H9 (cell line): ENCODE measurements around the gene SS18L1. TPM values are rescaled to one million over a fixed set of nuclear protein-coding genes. Genes with fewer than 3 reads are reported as not detected.
"Not testable (repeated sequence)": the region's sequence is repeated elsewhere in the genome, so short reads cannot be mapped to it uniquely, and the experiment has no call there.

Source experiments
- DNase-seq: peaks from one replicate; pipeline ENCODE4 v3.0.0-alpha.2; 2017
- H2AFZ ChIP-seq: one replicate; pipeline ENCODE4 v1.6.1; 2013; ENCODE audit warnings: mild to moderate bottlenecking, low read length, control low read depth, moderate library complexity
- H2AK5ac ChIP-seq: 2 replicates; pipeline ENCODE4 v1.6.1; 2013; ENCODE audit warnings: low read length, control low read depth, mixed read lengths; ENCODE audit not compliant: insufficient read length
- H2BK120ac ChIP-seq: one replicate; pipeline ENCODE4 v1.6.1; 2013; ENCODE audit warnings: low read depth, mild to moderate bottlenecking, low read length, control low read depth, inconsistent platforms; ENCODE audit not compliant: poor library complexity, severe bottlenecking
- H2BK12ac ChIP-seq: 2 replicates; pipeline ENCODE4 v1.6.1; 2013; ENCODE audit warnings: low read length, control low read depth, mixed read lengths, low read depth; ENCODE audit not compliant: insufficient read length
- H2BK15ac ChIP-seq: 2 replicates; pipeline ENCODE4 v1.6.1; 2013; ENCODE audit warnings: low read depth, low read length, control low read depth
- H2BK20ac ChIP-seq: one replicate; pipeline ENCODE4 v1.6.1; 2013; ENCODE audit warnings: low read depth, mild to moderate bottlenecking, low read length, control low read depth, inconsistent platforms; ENCODE audit not compliant: poor library complexity, severe bottlenecking
- H2BK5ac ChIP-seq: 2 replicates; pipeline ENCODE4 v1.6.1; 2013; ENCODE audit warnings: low read length, control low read depth, mixed read lengths; ENCODE audit not compliant: insufficient read length
- H3K14ac ChIP-seq: 2 replicates; pipeline ENCODE4 v1.6.1; 2013; ENCODE audit warnings: low read length, control low read depth; ENCODE audit not compliant: insufficient read depth
- H3K18ac ChIP-seq: 2 replicates; pipeline ENCODE4 v1.6.1; 2013; ENCODE audit warnings: low read depth, mild to moderate bottlenecking, mixed read lengths, low read length, control low read depth; ENCODE audit not compliant: insufficient read length
- H3K23ac ChIP-seq: 2 replicates; pipeline ENCODE4 v1.6.1; 2013; ENCODE audit warnings: low read length, control low read depth, mixed read lengths, low read depth; ENCODE audit not compliant: insufficient read length
- H3K23me2 ChIP-seq: 2 replicates; pipeline ENCODE4 v1.6.1; 2013; ENCODE audit warnings: low read depth, mild to moderate bottlenecking, mixed read lengths, low read length, control low read depth; ENCODE audit not compliant: insufficient read length, poor library complexity, severe bottlenecking
- H3K27ac ChIP-seq: 2 replicates; pipeline ENCODE4 v1.5.1; 2013; ENCODE audit warnings: low read length, control low read depth, mixed read lengths, low read depth; ENCODE audit not compliant: insufficient read length
- H3K27me3 ChIP-seq: 2 replicates; pipeline ENCODE4 v1.6.1; 2013; ENCODE audit warnings: low read length, control low read depth, inconsistent platforms; ENCODE audit not compliant: insufficient read depth
- H3K4ac ChIP-seq: 2 replicates; pipeline ENCODE4 v1.6.1; 2013; ENCODE audit warnings: low read depth, mild to moderate bottlenecking, control low read depth, inconsistent platforms, low read length, moderate library complexity
- H3K4me1 ChIP-seq: 2 replicates; pipeline ENCODE4 v1.6.1; 2013; ENCODE audit warnings: low read length, control low read depth, inconsistent platforms; ENCODE audit not compliant: insufficient read depth
- H3K4me2 ChIP-seq: 2 replicates; pipeline ENCODE4 v1.6.1; 2013; ENCODE audit warnings: low read length, control low read depth, mixed read lengths; ENCODE audit not compliant: insufficient read length, insufficient read depth
- H3K56ac ChIP-seq: 2 replicates; pipeline ENCODE4 v1.6.1; 2013; ENCODE audit warnings: low read depth, mild to moderate bottlenecking, mixed read lengths, low read length, control low read depth; ENCODE audit not compliant: insufficient read length
- H3K79me1 ChIP-seq: 2 replicates; pipeline ENCODE4 v1.6.1; 2013; ENCODE audit warnings: low read depth, mild to moderate bottlenecking, moderate library complexity, low read length, control low read depth, inconsistent platforms; ENCODE audit not compliant: insufficient read depth, poor library complexity, severe bottlenecking
- H3K79me2 ChIP-seq: 2 replicates; pipeline ENCODE4 v1.6.1; 2013; ENCODE audit warnings: low read length, control low read depth, inconsistent platforms; ENCODE audit not compliant: insufficient read depth
- H3K9ac ChIP-seq: 2 replicates; pipeline ENCODE4 v1.6.1; 2013; ENCODE audit warnings: low read length, control low read depth, mixed read lengths; ENCODE audit not compliant: insufficient read length; ENCODE audit errors: extremely low read depth
- H3K9me3 ChIP-seq: one replicate; pipeline ENCODE4 v1.6.1; 2013; ENCODE audit warnings: low read depth, low read length, inconsistent platforms; ENCODE audit not compliant: control insufficient read depth
- H3T11ph ChIP-seq: one replicate; pipeline ENCODE4 v1.6.1; 2013; ENCODE audit warnings: mild to moderate bottlenecking, low read length, control low read depth, inconsistent platforms
- H4K20me1 ChIP-seq: one replicate; pipeline ENCODE4 v1.6.1; 2013; ENCODE audit not compliant: control insufficient read depth, insufficient read length, insufficient read depth
- H4K5ac ChIP-seq: 2 replicates; pipeline ENCODE4 v1.6.1; 2013; ENCODE audit warnings: low read depth, mild to moderate bottlenecking, mixed read lengths, low read length, control low read depth; ENCODE audit not compliant: insufficient read length
- H4K8ac ChIP-seq: replicated peaks from 2 replicates; pipeline ENCODE4 v1.6.1; 2013; ENCODE audit warnings: low read length, control low read depth, mixed read lengths, low read depth; ENCODE audit not compliant: insufficient read length
- H4K91ac ChIP-seq: 2 replicates; pipeline ENCODE4 v1.6.1; 2013; ENCODE audit warnings: low read depth, mild to moderate bottlenecking, moderate library complexity, mixed read lengths, low read length, control low read depth; ENCODE audit not compliant: insufficient read length
- H3K27ac Mint-ChIP-seq, 3 experiments: 2 replicates in 2 of 3; 3 replicates in 1 of 3; pipeline ENCODE4 v1.8.0; 2020 to 2021; ENCODE audit warnings: mixed read lengths in 3 of 3, mild to moderate bottlenecking in 1 of 3, moderate library complexity in 1 of 3
- H3K27me3 Mint-ChIP-seq: 2 replicates; pipeline ENCODE4 v1.8.0; 2021; ENCODE audit warnings: low read depth, mild to moderate bottlenecking, moderate library complexity, mixed read lengths
- H3K36me3 Mint-ChIP-seq, 3 experiments: 2 replicates in 2 of 3; 3 replicates in 1 of 3; pipeline ENCODE4 v1.8.0; 2020 to 2021; ENCODE audit warnings: low read depth in 3 of 3, mixed read lengths in 3 of 3; ENCODE audit not compliant: insufficient read depth in 1 of 3
- H3K4me1 Mint-ChIP-seq, 2 experiments: 2 replicates each; pipeline ENCODE4 v1.8.0; 2020; ENCODE audit warnings: mixed read lengths in 2 of 2
- H3K4me3 Mint-ChIP-seq, 2 experiments: 2 replicates in 1 of 2; 3 replicates in 1 of 2; pipeline ENCODE4 v1.8.0; 2020 to 2021; ENCODE audit warnings: mild to moderate bottlenecking in 2 of 2, mixed read lengths in 2 of 2, moderate library complexity in 1 of 2
- H3K9me3 Mint-ChIP-seq, 2 experiments: 2 replicates in 1 of 2; 3 replicates in 1 of 2; pipeline ENCODE4 v1.8.0; 2020; ENCODE audit warnings: mild to moderate bottlenecking in 2 of 2, mixed read lengths in 2 of 2, moderate library complexity in 1 of 2
- WGBS: extraction: QIAGEN DNeasy Blood & Tissue Kit; methylation state at CpG from one replicate; pipeline ENCODE4 v1.1.7; 2013; ENCODE audit warnings: missing lambda C conversion rate, low lambda C conversion rate, mixed read lengths; ENCODE audit not compliant: insufficient read length; ENCODE audit errors: extremely low coverage; 5-methylcytosine and 5-hydroxymethylcytosine counted together
- total RNA-seq: library from RNA; stranded (reverse); gene quantifications from 2 replicates; pipeline ENCODE4 v1.2.1, GENCODE V29; 2021
- TF ChIP-seq, protein P1 (sequence below): fragments of 200-600 bp; sonication (generic); conservative IDR thresholded peaks from 3 replicates; pipeline ENCODE4 v1.8.0; 2021; ENCODE audit warnings: antibody characterized with exemption, mild to moderate bottlenecking

SS18L1 gene
- total RNA-seq, 1 experiment from 2014 or later: 22.2 TPM

DNA sequence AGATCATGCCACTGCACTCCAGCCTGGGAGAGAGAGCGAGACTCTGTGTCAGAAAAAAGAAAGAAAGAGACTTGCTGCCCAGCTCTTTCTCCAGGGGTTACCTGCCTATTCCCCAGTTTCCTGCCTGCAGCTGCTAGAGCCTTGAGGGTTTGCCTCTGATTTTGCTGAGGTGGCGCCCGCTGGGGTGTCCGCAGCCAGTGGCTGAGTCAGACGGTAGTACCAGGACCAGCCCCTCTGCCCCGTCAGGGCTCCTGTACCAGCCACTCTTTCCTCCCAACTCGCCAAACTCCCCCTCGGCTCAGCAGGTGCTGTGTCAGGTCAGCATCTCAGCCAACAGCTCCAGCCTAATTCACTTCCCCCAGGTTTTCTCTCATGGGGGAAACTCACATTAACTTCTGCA, 28.7 kb upstream of the SS18L1 start:
- H3K27ac Mint-ChIP-seq: peak overlapping the region in 2 of 3 experiments; percentile 36 to 76; a peak in 4 of 7 replicates
- no peaks in the 10 kb centered on the region for H4K20me1 ChIP-seq
- no peak overlapping the region for H3K4ac ChIP-seq
- H3T11ph ChIP-seq: no peak overlapping the region
- no peak overlapping the region for H2BK120ac ChIP-seq
- H2BK12ac ChIP-seq: no peak overlapping the region
- H3K27me3 ChIP-seq: no peaks in the 10 kb centered on the region
- no peak overlapping the region for H3K18ac ChIP-seq
- H3K4me1 Mint-ChIP-seq: peaks cover 14 to 35% of the 10 kb centered on the region in 2 experiments
- no peak overlapping the region for H2AFZ ChIP-seq
- no peak overlapping the region for H4K8ac ChIP-seq
- TF ChIP-seq, protein P1, sequence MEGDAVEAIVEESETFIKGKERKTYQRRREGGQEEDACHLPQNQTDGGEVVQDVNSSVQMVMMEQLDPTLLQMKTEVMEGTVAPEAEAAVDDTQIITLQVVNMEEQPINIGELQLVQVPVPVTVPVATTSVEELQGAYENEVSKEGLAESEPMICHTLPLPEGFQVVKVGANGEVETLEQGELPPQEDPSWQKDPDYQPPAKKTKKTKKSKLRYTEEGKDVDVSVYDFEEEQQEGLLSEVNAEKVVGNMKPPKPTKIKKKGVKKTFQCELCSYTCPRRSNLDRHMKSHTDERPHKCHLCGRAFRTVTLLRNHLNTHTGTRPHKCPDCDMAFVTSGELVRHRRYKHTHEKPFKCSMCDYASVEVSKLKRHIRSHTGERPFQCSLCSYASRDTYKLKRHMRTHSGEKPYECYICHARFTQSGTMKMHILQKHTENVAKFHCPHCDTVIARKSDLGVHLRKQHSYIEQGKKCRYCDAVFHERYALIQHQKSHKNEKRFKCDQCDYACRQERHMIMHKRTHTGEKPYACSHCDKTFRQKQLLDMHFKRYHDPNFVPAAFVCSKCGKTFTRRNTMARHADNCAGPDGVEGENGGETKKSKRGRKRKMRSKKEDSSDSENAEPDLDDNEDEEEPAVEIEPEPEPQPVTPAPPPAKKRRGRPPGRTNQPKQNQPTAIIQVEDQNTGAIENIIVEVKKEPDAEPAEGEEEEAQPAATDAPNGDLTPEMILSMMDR: no peak
- peaks cover 0 to 4% (median 3%) of the 10 kb centered on the region in 3 experiments; a peak in 4 of 7 replicates for H3K36me3 Mint-ChIP-seq
- H2BK20ac ChIP-seq: no peak overlapping the region
- WGBS: no CpG with 5 or more reads among the region's 8 CpGs
- H2AK5ac ChIP-seq: no peak overlapping the region
- no peaks in the 10 kb centered on the region for H3K4me1 ChIP-seq
- no peak overlapping the region for H3K27ac ChIP-seq
- no peaks in the 10 kb centered on the region for H3K79me2 ChIP-seq
- DNase-seq: peak; percentile 65
- H3K9me3 Mint-ChIP-seq: peaks cover 11 to 12% of the 10 kb centered on the region in 2 experiments
- no peaks in the 10 kb centered on the region for H3K23me2 ChIP-seq
- H3K23ac ChIP-seq: no peak overlapping the region
- H4K5ac ChIP-seq: no peak overlapping the region
- H2BK15ac ChIP-seq: no peak overlapping the region
- H3K4me3 Mint-ChIP-seq: 0 out of 5 replicates have a peak overlapping the region, but pooled peaks of 1 of the 2 experiments have one; percentile 12
- H3K27me3 Mint-ChIP-seq: peaks cover 12% of the 10 kb centered on the region
- no peaks in the 10 kb centered on the region for H3K9me3 ChIP-seq
- no peak overlapping the region for H2BK5ac ChIP-seq
- peak overlapping the region; percentile 4; the same call in 1 of the 2 replicates for H3K14ac ChIP-seq
- peak overlapping the region; percentile 47 for H3K4me2 ChIP-seq
- no peak overlapping the region for H3K9ac ChIP-seq
- H4K91ac ChIP-seq: no peak overlapping the region
- H3K56ac ChIP-seq: no peak overlapping the region
- H3K79me1 ChIP-seq: no peaks in the 10 kb centered on the region

DNA sequence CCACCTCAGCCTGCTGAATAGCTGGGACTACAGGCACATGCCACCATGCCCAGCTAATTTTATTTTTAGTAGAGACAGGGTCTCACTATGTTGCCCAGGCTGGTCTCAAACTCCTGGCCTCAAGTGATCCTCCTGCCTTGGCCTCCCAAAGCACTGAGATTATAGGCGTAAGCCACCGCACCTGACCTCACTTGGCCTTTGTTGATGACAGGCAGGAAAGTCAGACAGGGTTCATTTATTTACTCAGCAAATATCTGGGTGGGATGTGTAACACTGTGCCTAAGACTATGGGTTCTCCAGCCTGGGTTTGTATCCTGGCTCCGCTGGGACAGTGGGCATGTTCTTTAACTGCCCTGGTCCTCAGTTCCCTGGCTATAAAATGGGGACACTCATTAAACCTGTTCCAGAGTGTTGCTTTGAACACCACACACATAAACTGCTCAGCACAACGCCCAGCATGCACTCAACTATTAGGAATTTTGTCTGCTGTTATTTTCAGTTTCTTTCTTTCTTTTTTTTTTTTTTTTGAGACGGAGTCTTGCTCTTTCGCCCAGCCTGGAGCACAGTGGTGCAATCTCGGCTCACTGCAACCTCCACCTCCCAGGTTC, 27.7 kb upstream of the SS18L1 start:
- not testable (repeated sequence) for DNase-seq, H3K56ac ChIP-seq, H3K4me3 Mint-ChIP-seq, H3K79me2 ChIP-seq, H2BK15ac ChIP-seq, H4K5ac ChIP-seq, H3K36me3 Mint-ChIP-seq, H3K27ac ChIP-seq, H2AFZ ChIP-seq, H3K23ac ChIP-seq, H2AK5ac ChIP-seq, H3K9me3 Mint-ChIP-seq, H3K4me2 ChIP-seq, H3K9ac ChIP-seq, H3K23me2 ChIP-seq, H2BK120ac ChIP-seq, H3K79me1 ChIP-seq, H2BK20ac ChIP-seq, H3K9me3 ChIP-seq, H4K20me1 ChIP-seq, H3K27me3 Mint-ChIP-seq, H4K91ac ChIP-seq, H3K18ac ChIP-seq, H4K8ac ChIP-seq, H3K27ac Mint-ChIP-seq, H3K4me1 ChIP-seq, H3T11ph ChIP-seq, H2BK12ac ChIP-seq, H3K27me3 ChIP-seq, H3K14ac ChIP-seq, H3K4ac ChIP-seq, H2BK5ac ChIP-seq
- WGBS: no CpG with 5 or more reads among the region's 7 CpGs
- peaks cover 19 to 45% of the 10 kb centered on the region in 2 experiments for H3K4me1 Mint-ChIP-seq
